SU-DHL-6 (cell line): ENCODE results near the gene CPVL.

ENCODE experiments used
- EZH2phosphoT487 ChIP-seq: fragments of 200-600 bp; sonication (generic), shearing (Covaris generic); conservative IDR thresholded peaks from 2 replicates; pipeline ENCODE4 v1.6.1; 2018; ENCODE audit warnings: mild to moderate bottlenecking, antibody characterized with exemption, low read length, moderate library complexity, mixed read lengths
- TF ChIP-seq, protein P1 (sequence below): fragments of 200-600 bp; sonication (generic); IDR thresholded peaks from one replicate; pipeline ENCODE4 v1.5.1; 2017; ENCODE audit warnings: antibody characterized with exemption, mild to moderate bottlenecking, low read length, moderate library complexity; ENCODE audit not compliant: insufficient read depth, poor library complexity, severe bottlenecking

DNA sequence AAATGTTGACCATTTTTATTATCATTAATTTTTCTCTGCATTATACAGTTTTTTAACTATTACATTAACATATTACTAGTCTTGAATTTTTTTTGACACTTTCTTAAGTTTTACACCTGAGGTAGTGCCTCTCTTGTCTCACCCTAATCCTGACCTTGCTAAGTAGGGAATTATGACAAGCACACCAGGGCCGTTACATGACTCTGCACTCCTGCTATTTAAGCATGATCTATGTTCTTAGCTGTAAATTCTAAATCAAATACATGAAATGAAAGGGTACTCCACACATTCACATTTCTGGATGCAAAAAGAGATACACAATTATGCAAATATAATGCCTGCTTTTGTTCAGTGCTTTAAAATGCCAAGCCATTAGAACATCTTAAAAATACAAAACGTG lies 23.6 kb downstream of the CPVL start:
- TF ChIP-seq, protein P1, sequence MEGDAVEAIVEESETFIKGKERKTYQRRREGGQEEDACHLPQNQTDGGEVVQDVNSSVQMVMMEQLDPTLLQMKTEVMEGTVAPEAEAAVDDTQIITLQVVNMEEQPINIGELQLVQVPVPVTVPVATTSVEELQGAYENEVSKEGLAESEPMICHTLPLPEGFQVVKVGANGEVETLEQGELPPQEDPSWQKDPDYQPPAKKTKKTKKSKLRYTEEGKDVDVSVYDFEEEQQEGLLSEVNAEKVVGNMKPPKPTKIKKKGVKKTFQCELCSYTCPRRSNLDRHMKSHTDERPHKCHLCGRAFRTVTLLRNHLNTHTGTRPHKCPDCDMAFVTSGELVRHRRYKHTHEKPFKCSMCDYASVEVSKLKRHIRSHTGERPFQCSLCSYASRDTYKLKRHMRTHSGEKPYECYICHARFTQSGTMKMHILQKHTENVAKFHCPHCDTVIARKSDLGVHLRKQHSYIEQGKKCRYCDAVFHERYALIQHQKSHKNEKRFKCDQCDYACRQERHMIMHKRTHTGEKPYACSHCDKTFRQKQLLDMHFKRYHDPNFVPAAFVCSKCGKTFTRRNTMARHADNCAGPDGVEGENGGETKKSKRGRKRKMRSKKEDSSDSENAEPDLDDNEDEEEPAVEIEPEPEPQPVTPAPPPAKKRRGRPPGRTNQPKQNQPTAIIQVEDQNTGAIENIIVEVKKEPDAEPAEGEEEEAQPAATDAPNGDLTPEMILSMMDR: no peak
- TF ChIP-seq EZH2phosphoT487: no peak
